ENCODE measurements around the gene NSDHL. TPM values are rescaled to one million over a fixed set of nuclear protein-coding genes. Genes with fewer than 3 reads are reported as not detected.
A peak's percentile ranks its signal among the peaks of the same experiment; 100 is the strongest.

The NSDHL gene
- total RNA-seq (2012; rRNA removed) = 20.8 and 22.8 TPM in 2 replicates
- 26.0 and 27.1 TPM in 2 replicates for polyA plus RNA-seq (2012; rRNA removed)
- polyA plus RNA-seq (2012; cell fraction: cytosol; rRNA removed) = 18.9 and 19.5 TPM in 2 replicates
- 14.5 and 15.0 TPM in 2 replicates for polyA plus RNA-seq (2012; cell fraction: nucleus; rRNA removed; ENCODE audit: low replicate concordance)
- Bru-seq, nascent RNA = percentile 56 among the genes with signal in this experiment
- percentile 46 among the genes with signal in this experiment for BruChase-seq, experiment 1, labeled RNA remaining after a 6-hour chase
- BruChase-seq, experiment 2, labeled RNA remaining after a 2-hour chase = percentile 49 among the genes with signal in this experiment
- long read RNA-seq, transcript NSDHL-201 (8 exons, 1,929 nt) = major isoform, 28 of 32 reads
- long read RNA-seq, partial matches to known transcripts = 3 of 32 reads
- long read RNA-seq, other reads (novel, unspliced or antisense) = 0 of 32 reads

GRCh38 chrX:152830312-152831305 is at the start of gene NSDHL, which contains the start of gene CETN2:
NSDHL (plus strand) TSS chrX:152831063; CDS start chrX:152846325, 15,262 bp downstream.
CETN2 (minus strand) TSS chrX:152830757; CDS start chrX:152830710, 47 bp downstream.
- Histone ChIP-seq H2AFZ (replicated peaks; ENCODE audit: low read length, poor library complexity) (peak within 1 kb of the TSS; percentile 89), H3K79me1 (ENCODE audit: low read depth in 1 of 2, low read length in 2 of 2) (peaks cover 5 to 11% of the 10 kb centered on the region in 2 experiments; a peak in 2 of 4 replicates), H2AK9ac (replicated peaks; ENCODE audit: low read depth, low read length, poor library complexity) (peak within 1 kb of the TSS; percentile 87), H3K9ac (ENCODE audit: low read depth, low read length) (peak within 1 kb of the TSS; percentile 93), H4K8ac (ENCODE audit: low read depth in 2 of 2, low read length in 2 of 2) (peak within 1 kb of the TSS; percentile 69 to 71; a peak in 2 of 4 replicates), H3K9me3 (ENCODE audit: control insufficient read depth, insufficient read depth, low read length) (no peaks in the 10 kb centered on the region), H2BK20ac (ENCODE audit: low read depth, low read length) (no peak within 1 kb of the TSS), H3K4me1 (ENCODE audit: control insufficient read depth, insufficient read depth, low read length) (0 out of 2 replicates have a peak, but pooled peaks cover 2% of the 10 kb centered on the region), H2AK5ac (ENCODE audit: low read depth, low read length) (no peak within 1 kb of the TSS), H3K4me3 (ENCODE audit: insufficient read depth, low read depth, low read length) (peak within 1 kb of the TSS; percentile 88), H2BK15ac (ENCODE audit: low read depth, low read length) (no peak within 1 kb of the TSS), H4K20me1 (ENCODE audit: insufficient read depth, low read length) (no peaks in the 10 kb centered on the region; the same call in 1 of the 2 replicates), H3K18ac (ENCODE audit: low read depth, low read length) (no peak within 1 kb of the TSS), H3K4ac (ENCODE audit: low read depth, low read length) (0 out of 2 replicates have a peak within 1 kb of the TSS, but pooled peaks have one; percentile 24), H3K9me1 (ENCODE audit: insufficient read depth, low read length) (no peaks in the 10 kb centered on the region), H3K56ac (ENCODE audit: extremely low read depth, insufficient read depth, low read length) (peak within 1 kb of the TSS; percentile 10; the same call in 1 of the 2 replicates), H2BK5ac (ENCODE audit: low read depth, low read length, poor library complexity, severe bottlenecking) (peak within 1 kb of the TSS; percentile 40), H3K23ac (ENCODE audit: low read depth, low read length) (peak within 1 kb of the TSS; percentile 74; the same call in 1 of the 2 replicates), H4K91ac (ENCODE audit: insufficient read depth, low read depth, low read length) (no peak within 1 kb of the TSS), H4K5ac (ENCODE audit: low read depth, low read length) (peak within 1 kb of the TSS; percentile 64; the same call in 1 of the 2 replicates), H3K14ac (replicated peaks; ENCODE audit: low read depth, low read length) (0 out of 2 replicates have a peak within 1 kb of the TSS, but pooled peaks have one; percentile 60), H2BK120ac (ENCODE audit: low read depth, low read length) (no peak within 1 kb of the TSS), H3K27me3 (ENCODE audit: control insufficient read depth, insufficient read depth, low read length) (no peaks in the 10 kb centered on the region), H3K27ac (ENCODE audit: insufficient read depth, low read length) (peak within 1 kb of the TSS; percentile 69), H3K36me3 (ENCODE audit: control insufficient read depth, insufficient read depth, low read length) (no peaks in the 10 kb centered on the region; the same call in none of the 2 replicates), H3K4me2 (ENCODE audit: low read depth, low read length) (peak within 1 kb of the TSS; percentile 74)
- no TSS peak for BruUV-seq (replicated peaks)
- dilution Hi-C loops (cut with HindIII; ENCODE audit: low sequenced_read_pairs, unreplicated experiment) (no loop called here), intact Hi-C loops (cut with micrococcal nuclease) (no loop called here), in situ Hi-C loops (cut with MboI; ENCODE audit: low sequenced_read_pairs) (no loop called here)
- 58% methylated on average over 23 of the region's 71 CpGs; no CpG with 5 or more reads in 1 of the 2 experiments for WGBS, 2 experiments (ENCODE audit: extremely low coverage in 2 of 2, insufficient read length in 1 of 2)
- ATAC-seq (ENCODE audit: low read depth) (peak; percentile 99), DNase-seq (peak; percentile 93)
- TF ChIP-seq MXI1 (IDR thresholded peaks at IDR 0.05; ENCODE audit: borderline replicate concordance, low read depth, low read length) = peak; percentile 79; the same call in 1 of the 2 replicates
- peak; percentile 69; the same call in 1 of the 2 replicates for TF ChIP-seq MAZ (IDR thresholded peaks at IDR 0.05; ENCODE audit: borderline replicate concordance, low read depth, low read length)
- no peak for TF ChIP-seq BHLHE40 (IDR thresholded peaks at IDR 0.05; ENCODE audit: low read depth, low read length)
- TF ChIP-seq ELK1 (IDR thresholded peaks at IDR 0.05; ENCODE audit: borderline replicate concordance, low read depth, low read length) = no peak
- TF ChIP-seq MAFK (IDR thresholded peaks at IDR 0.05; ENCODE audit: low read depth, low read length) = no peak
- TF ChIP-seq FOS (IDR thresholded peaks at IDR 0.05; ENCODE audit: low read depth, low read length) = no peak
- TF ChIP-seq, protein P1, sequence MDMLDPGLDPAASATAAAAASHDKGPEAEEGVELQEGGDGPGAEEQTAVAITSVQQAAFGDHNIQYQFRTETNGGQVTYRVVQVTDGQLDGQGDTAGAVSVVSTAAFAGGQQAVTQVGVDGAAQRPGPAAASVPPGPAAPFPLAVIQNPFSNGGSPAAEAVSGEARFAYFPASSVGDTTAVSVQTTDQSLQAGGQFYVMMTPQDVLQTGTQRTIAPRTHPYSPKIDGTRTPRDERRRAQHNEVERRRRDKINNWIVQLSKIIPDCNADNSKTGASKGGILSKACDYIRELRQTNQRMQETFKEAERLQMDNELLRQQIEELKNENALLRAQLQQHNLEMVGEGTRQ (IDR thresholded peaks at IDR 0.05; ENCODE audit: low read depth, low read length) = 0 out of 2 replicates have a peak, but pooled peaks have one; percentile 18
- TF ChIP-seq NFE2L2 (IDR thresholded peaks at IDR 0.05; ENCODE audit: low read depth, low read length) = no peak
- TF ChIP-seq POLR2A (IDR thresholded peaks at IDR 0.05; ENCODE audit: low read depth, low read length) = peak; percentile 82
- TF ChIP-seq CEBPB (IDR thresholded peaks at IDR 0.05; ENCODE audit: low read depth, low read length) = peak; percentile 83
- TF ChIP-seq RFX5 (IDR thresholded peaks at IDR 0.05; ENCODE audit: low read depth, low read length) = 0 out of 2 replicates have a peak, but pooled peaks have one; percentile 19
- ChIA-PET CTCF (interaction anchor here (0.7 to 0.9 kb wide), 2 partner anchors 10 to 11 kb away, joined by 3 read pairs; no protein-coding TSS in a partner anchor), POLR2A (ENCODE audit: unreplicated experiment) (no interaction called here)
